Measurements from ENCODE around the gene MBOAT1. TPM values are rescaled to one million over a fixed set of nuclear protein-coding genes. Genes with fewer than 3 reads are reported as not detected.

MBOAT1 gene
- total RNA-seq, 1 donor from 2014 or later, result 16.3 TPM

DNA sequence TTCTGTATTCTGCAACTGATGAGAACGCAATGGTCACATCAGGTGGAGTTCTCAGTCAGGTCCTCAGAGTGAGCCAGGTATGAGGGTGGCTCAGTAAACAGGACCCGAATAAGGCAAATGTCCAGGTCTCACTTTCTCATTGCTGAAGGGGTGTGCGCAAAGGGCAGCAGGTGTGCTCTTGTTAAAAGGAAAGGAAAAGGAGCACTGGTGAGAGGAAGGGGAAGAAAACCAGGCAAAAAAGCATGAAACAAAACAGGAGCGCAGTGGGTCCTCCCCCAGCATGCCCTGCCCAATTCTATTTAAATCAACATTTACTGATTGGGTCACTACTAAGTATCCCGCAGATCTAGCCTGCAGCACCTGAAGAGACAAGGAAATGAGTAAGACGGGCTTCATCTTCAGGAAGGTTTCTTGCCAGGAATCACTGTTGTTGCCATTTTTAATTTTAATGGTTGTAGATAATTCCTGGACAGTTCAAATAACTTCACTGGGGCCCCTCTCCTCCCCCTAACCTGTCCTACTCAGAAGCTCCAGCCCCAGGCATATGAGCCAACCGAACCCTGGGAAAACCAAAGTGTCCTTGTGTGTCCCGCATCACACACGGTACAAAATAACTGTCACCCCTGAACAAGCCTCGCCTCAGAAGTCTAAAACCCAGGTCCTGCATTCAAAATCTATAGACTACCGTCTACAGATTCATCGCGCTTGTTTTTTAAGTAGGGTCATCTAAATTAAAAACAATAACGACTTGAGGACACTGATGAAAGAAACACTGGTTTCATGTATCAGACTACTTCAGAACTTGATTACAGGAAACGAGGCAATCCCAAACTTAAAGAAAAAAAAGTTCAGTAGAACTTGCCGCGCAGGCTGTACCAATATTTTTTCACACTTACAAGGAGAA is 980 bp downstream of the MBOAT1 start:
- Histone ChIP-seq H3K4me3 (ENCODE audit: low read depth, low read length) (peak overlapping the region; percentile 57), H3K27me3 (ENCODE audit: control insufficient read depth, insufficient read depth, low read length) (no peaks in the 10 kb centered on the region), H3K36me3 (ENCODE audit: control insufficient read depth, insufficient read depth, low read length) (no peaks in the 10 kb centered on the region)
- DNase-seq (ENCODE audit: low read depth) (peak; percentile 84), FAIRE-seq (no peak)
- TF ChIP-seq, protein P1, sequence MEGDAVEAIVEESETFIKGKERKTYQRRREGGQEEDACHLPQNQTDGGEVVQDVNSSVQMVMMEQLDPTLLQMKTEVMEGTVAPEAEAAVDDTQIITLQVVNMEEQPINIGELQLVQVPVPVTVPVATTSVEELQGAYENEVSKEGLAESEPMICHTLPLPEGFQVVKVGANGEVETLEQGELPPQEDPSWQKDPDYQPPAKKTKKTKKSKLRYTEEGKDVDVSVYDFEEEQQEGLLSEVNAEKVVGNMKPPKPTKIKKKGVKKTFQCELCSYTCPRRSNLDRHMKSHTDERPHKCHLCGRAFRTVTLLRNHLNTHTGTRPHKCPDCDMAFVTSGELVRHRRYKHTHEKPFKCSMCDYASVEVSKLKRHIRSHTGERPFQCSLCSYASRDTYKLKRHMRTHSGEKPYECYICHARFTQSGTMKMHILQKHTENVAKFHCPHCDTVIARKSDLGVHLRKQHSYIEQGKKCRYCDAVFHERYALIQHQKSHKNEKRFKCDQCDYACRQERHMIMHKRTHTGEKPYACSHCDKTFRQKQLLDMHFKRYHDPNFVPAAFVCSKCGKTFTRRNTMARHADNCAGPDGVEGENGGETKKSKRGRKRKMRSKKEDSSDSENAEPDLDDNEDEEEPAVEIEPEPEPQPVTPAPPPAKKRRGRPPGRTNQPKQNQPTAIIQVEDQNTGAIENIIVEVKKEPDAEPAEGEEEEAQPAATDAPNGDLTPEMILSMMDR (IDR thresholded peaks at IDR 0.05; ENCODE audit: insufficient read depth, low read length, severe bottlenecking), result no peak

DNA sequence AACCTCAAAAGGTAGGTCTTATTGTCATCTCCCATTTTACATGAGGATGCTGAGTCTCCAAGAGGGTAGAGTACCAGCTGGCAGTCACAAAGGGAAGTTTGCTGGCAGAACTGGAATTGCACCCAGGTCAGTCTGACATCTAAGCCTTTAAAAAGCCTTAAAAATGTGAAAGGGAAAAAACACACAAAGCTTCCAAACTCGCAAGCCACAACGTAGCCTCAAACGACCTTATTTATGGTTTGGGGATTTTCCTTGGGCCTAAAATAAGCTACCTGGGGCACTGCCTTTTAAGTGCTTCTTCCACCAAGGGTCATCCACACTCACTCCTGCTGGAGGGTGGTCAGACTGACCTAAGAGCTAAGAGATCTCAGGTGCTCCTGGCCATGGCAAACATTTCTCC is 2.1 kb downstream of the MBOAT1 start:
- Histone ChIP-seq H3K4me3 (ENCODE audit: low read depth, low read length) (no peak overlapping the region), H3K36me3 (ENCODE audit: control insufficient read depth, insufficient read depth, low read length) (no peaks in the 10 kb centered on the region), H3K27me3 (ENCODE audit: control insufficient read depth, insufficient read depth, low read length) (no peaks in the 10 kb centered on the region)
- DNase-seq (ENCODE audit: low read depth) (no peak), FAIRE-seq (no peak)
- TF ChIP-seq, protein P1 (IDR thresholded peaks at IDR 0.05; ENCODE audit: insufficient read depth, low read length, severe bottlenecking), result no peak

DNA sequence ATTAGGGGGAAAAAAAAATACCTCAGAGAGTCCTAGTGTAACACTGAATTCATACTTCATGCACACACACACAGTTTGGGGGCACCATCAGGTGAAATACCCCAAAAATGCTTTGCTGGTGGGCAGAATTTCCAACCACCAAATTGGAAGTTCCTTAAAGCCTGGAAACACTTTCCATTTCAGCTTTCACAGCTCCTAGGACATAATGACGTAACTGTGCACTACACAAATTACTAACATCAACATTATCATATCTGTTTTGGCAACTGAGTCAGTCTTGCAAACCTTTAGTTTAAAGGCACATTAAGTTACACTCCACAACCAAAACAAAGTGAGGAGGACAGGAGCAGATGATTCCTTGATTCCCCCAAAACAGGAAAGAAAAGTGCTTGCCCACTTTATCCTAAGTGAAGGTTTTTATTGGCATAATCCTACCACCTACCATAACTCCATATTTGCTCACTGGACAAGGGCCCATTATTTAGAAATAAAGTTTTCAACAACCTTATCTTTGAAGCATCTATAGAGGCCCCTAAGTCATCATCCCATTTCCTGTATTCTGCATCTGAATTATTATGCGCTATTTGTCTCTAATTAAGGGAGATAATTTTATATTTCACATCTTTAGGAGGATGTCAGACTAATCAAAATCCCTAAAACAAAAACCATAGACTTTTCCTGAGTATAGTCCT is 3.4 kb downstream of the MBOAT1 start:
- Histone ChIP-seq H3K4me3 (ENCODE audit: low read depth, low read length) (no peak overlapping the region), H3K36me3 (ENCODE audit: control insufficient read depth, insufficient read depth, low read length) (no peaks in the 10 kb centered on the region), H3K27me3 (ENCODE audit: control insufficient read depth, insufficient read depth, low read length) (no peaks in the 10 kb centered on the region)
- DNase-seq (ENCODE audit: low read depth), result no peak
- TF ChIP-seq, protein P1 (IDR thresholded peaks at IDR 0.05; ENCODE audit: insufficient read depth, low read length, severe bottlenecking), result no peak
- FAIRE-seq, result no peak

DNA sequence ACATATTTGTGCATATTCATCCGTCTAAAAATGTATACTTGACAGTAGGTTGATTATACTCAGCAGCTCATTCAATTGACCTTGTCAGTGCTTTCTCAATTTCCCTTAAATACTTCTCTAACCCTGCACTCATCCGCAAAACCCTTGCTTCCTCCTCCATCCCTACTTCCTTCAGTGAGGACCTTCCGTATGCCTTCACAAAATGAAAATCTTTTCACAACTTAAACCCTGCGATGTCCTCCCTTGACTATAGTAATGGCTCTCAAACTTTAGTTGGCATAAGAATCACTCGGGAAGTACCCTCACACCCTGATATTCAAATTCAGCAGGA is 5.2 kb downstream of the MBOAT1 start:
- no peak for FAIRE-seq
- no peaks in the 10 kb centered on the region for H3K27me3 ChIP-seq (ENCODE audit: control insufficient read depth, insufficient read depth, low read length)
- H3K4me3 ChIP-seq (ENCODE audit: low read depth, low read length), result no peak overlapping the region
- no peak for DNase-seq (ENCODE audit: low read depth)
- H3K36me3 ChIP-seq (ENCODE audit: control insufficient read depth, insufficient read depth, low read length), result no peaks in the 10 kb centered on the region
- TF ChIP-seq, protein P1 (IDR thresholded peaks at IDR 0.05; ENCODE audit: insufficient read depth, low read length, severe bottlenecking), result no peak

DNA sequence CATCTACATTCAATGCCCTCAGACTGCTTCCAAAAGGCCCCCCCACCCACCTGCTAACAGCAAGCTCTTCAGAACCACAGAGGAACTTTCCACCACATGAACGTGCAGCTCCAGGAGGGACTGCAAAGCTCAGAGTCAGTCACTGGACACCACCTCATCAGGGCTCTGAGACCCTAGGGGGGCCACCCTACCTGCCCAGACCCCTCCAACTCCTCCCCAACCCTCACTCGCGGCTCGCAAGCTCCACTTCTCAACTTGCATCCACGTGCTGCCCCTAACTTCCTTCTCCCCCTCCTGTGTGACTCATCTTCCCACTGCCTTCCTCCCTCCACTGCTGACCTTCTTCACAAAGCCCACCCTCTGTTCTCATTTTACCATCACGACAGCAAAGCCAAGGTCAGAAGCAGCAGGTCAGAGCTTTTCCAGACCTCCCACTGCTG is 6.5 kb downstream of the MBOAT1 start:
- DNase-seq (ENCODE audit: low read depth), result no peak
- H3K27me3 ChIP-seq (ENCODE audit: control insufficient read depth, insufficient read depth, low read length), result no peaks in the 10 kb centered on the region
- no peaks in the 10 kb centered on the region for H3K36me3 ChIP-seq (ENCODE audit: control insufficient read depth, insufficient read depth, low read length)
- TF ChIP-seq, protein P1 (IDR thresholded peaks at IDR 0.05; ENCODE audit: insufficient read depth, low read length, severe bottlenecking), result no peak
- FAIRE-seq, result no peak
- H3K4me3 ChIP-seq (ENCODE audit: low read depth, low read length), result no peak overlapping the region
